Coronary artery (tissue), 2 donors: ENCODE results near the gene D2HGDH.
"Not testable (repeated sequence)": the region's sequence is repeated elsewhere in the genome, so short reads cannot be mapped to it uniquely, and the experiment has no call there.

ENCODE experiments used
- DNase-seq: peaks from one replicate; pipeline ENCODE4 v3.0.0-alpha.2; 2017; ENCODE audit warnings: low spot score
- H3K27ac ChIP-seq, 2 donors: fragments of 200-600 bp; sonication (generic); one replicate each; pipeline ENCODE4 v1.5.1; 2016 to 2019
- H3K4me3 ChIP-seq: fragments of 200-600 bp; sonication (generic); 2 replicates; pipeline ENCODE4 v1.5.1; 2016; ENCODE audit warnings: mild to moderate bottlenecking, moderate library complexity
- CTCF ChIP-seq: fragments of 200-600 bp; sonication (generic); IDR thresholded peaks from one replicate; pipeline ENCODE4 v1.5.1; 2019; ENCODE audit warnings: antibody characterized with exemption

Gene D2HGDH

GRCh38 chr2:241739651-241740050 lies 5.2 kb downstream of the D2HGDH start:
- H3K27ac ChIP-seq: no peak overlapping the region
- no peak overlapping the region for H3K4me3 ChIP-seq
- TF ChIP-seq CTCF: no peak
- no peak for DNase-seq

- TF ChIP-seq CTCF: no peak
- DNase-seq: no peak
- H3K4me3 ChIP-seq: no peak overlapping the region
- no peak overlapping the region for H3K27ac ChIP-seq
Observed at GRCh38 chr2:241741016-241741415, 6.6 kb downstream of the D2HGDH start.

- Histone ChIP-seq H3K27ac (no peak overlapping the region), H3K4me3 (no peak overlapping the region)
- no peak for TF ChIP-seq CTCF
- no peak for DNase-seq
Observed at GRCh38 chr2:241742320-241742939, 8.0 kb downstream of the D2HGDH start.

GRCh38 chr2:241743008-241743407 lies 8.6 kb downstream of the D2HGDH start:
- H3K27ac ChIP-seq, DNase-seq, H3K4me3 ChIP-seq: not testable (repeated sequence)

- no peak overlapping the region for H3K4me3 ChIP-seq
- H3K27ac ChIP-seq: no peak overlapping the region
- DNase-seq: no peak
- no peak for TF ChIP-seq CTCF
Observed at GRCh38 chr2:241743620-241744019, 9.2 kb downstream of the D2HGDH start.

- Histone ChIP-seq H3K27ac (no peak overlapping the region), H3K4me3 (no peak overlapping the region)
- no peak for TF ChIP-seq CTCF
- no peak for DNase-seq
Observed at GRCh38 chr2:241744028-241744754, 9.8 kb downstream of the D2HGDH start.

GRCh38 chr2:241745276-241745675 lies 10.8 kb downstream of the D2HGDH start:
- DNase-seq: no peak
- Histone ChIP-seq H3K27ac (no peak overlapping the region), H3K4me3 (no peak overlapping the region)
- no peak for TF ChIP-seq CTCF
